Measurements from ENCODE around the gene NCOR1.
"Not testable (repeated sequence)": the region's sequence is repeated elsewhere in the genome, so short reads cannot be mapped to it uniquely, and the experiment has no call there.

Gene NCOR1

GRCh38 chr17:16075949-16076348, 139.4 kb downstream of the NCOR1 start:
- no peak for TF ChIP-seq CTCF (IDR thresholded peaks at IDR 0.05; ENCODE audit: low read depth, low read length)
- H3K4me3 ChIP-seq (replicated peaks in 1 of 2; ENCODE audit: low read depth in 2 of 2, low read length in 2 of 2), result no peak overlapping the region
- no peak for DNase-seq (ENCODE audit: low read depth in 2 of 2)

GRCh38 chr17:16074423-16074822, 140.9 kb downstream of the NCOR1 start:
- DNase-seq (ENCODE audit: low read depth in 2 of 2), result no peak
- no peak for TF ChIP-seq CTCF (IDR thresholded peaks at IDR 0.05; ENCODE audit: low read depth, low read length)
- no peak overlapping the region for H3K4me3 ChIP-seq (replicated peaks in 1 of 2; ENCODE audit: low read depth in 2 of 2, low read length in 2 of 2)

- TF ChIP-seq CTCF (IDR thresholded peaks at IDR 0.05; ENCODE audit: low read depth, low read length), result no peak
- no peak for DNase-seq (ENCODE audit: low read depth in 2 of 2)
- H3K4me3 ChIP-seq (replicated peaks in 1 of 2; ENCODE audit: low read depth in 2 of 2, low read length in 2 of 2), result no peak overlapping the region
Observed at GRCh38 chr17:16073845-16074244, 141.5 kb downstream of the NCOR1 start.

GRCh38 chr17:16072031-16072430, 143.3 kb downstream of the NCOR1 start:
- H3K4me3 ChIP-seq (replicated peaks in 1 of 2; ENCODE audit: low read depth in 2 of 2, low read length in 2 of 2), result no peak overlapping the region
- TF ChIP-seq CTCF (IDR thresholded peaks at IDR 0.05; ENCODE audit: low read depth, low read length), result no peak
- no peak for DNase-seq (ENCODE audit: low read depth in 2 of 2)

DNA sequence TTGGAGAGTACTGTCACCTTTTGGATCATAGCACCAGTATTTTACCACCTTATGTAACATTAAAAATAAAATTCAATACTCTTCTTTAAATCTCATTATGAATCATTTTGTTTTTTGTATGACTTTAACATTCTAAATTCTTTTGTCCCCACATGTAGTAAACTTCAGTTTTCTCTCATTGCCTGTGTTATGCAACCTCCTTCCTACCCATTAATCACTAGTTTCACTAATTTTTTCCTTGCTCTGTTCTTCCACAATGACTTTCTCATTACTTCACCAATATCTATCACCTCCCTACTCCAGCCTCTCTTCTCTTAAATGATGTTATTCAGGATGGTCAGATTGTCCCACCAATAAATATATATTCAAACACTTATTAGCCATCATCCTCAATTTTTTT, 147.0 kb downstream of the NCOR1 start:
- peak in 1 of 2 donors; percentile 18 for DNase-seq (ENCODE audit: low read depth in 2 of 2)
- TF ChIP-seq CTCF (IDR thresholded peaks at IDR 0.05; ENCODE audit: low read depth, low read length), result no peak

DNA sequence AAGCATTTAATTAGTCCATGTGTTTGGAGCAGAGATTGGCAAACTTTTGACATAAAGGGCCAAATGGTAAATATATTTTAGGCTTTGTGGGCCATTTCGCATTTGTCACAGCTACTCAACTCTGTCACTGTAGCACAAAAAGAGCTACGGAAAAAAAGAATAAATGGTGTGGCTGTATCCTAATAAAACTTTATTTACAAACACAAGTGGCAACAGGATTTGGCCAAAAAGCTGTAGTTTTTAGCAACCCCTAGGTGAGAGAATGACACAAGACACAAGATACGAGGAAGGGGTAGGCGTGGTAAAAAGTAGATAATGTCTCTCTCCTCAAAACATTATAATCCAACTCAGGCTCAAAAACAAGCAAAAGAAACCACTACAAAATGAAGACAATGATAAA, 149.2 kb downstream of the NCOR1 start:
- TF ChIP-seq CTCF (IDR thresholded peaks at IDR 0.05; ENCODE audit: low read depth, low read length), result no peak
- H3K4me3 ChIP-seq (replicated peaks in 1 of 2; ENCODE audit: low read depth in 2 of 2, low read length in 2 of 2), result no peak overlapping the region

More for the DNA sequence above, 147.0 kb downstream of the NCOR1 start:
- no peak overlapping the region for H3K4me3 ChIP-seq (replicated peaks in 1 of 2; ENCODE audit: low read depth in 2 of 2, low read length in 2 of 2)

GRCh38 chr17:16061631-16062030, 153.7 kb downstream of the NCOR1 start:
- no peak overlapping the region for H3K4me3 ChIP-seq (replicated peaks in 1 of 2; ENCODE audit: low read depth in 2 of 2, low read length in 2 of 2)
- no peak for DNase-seq (ENCODE audit: low read depth in 2 of 2)
- no peak for TF ChIP-seq CTCF (IDR thresholded peaks at IDR 0.05; ENCODE audit: low read depth, low read length)

More for the DNA sequence above, 149.2 kb downstream of the NCOR1 start:
- no peak for DNase-seq (ENCODE audit: low read depth in 2 of 2)

- not testable (repeated sequence) for H3K4me3 ChIP-seq (replicated peaks in 1 of 2; ENCODE audit: low read depth in 2 of 2, low read length in 2 of 2); DNase-seq (ENCODE audit: low read depth in 2 of 2)
Observed at GRCh38 chr17:16055139-16055538, 160.2 kb downstream of the NCOR1 start.

Measured in cardiac fibroblast (primary cell).